ENCODE measurements around the gene UNC5B.

DNA sequence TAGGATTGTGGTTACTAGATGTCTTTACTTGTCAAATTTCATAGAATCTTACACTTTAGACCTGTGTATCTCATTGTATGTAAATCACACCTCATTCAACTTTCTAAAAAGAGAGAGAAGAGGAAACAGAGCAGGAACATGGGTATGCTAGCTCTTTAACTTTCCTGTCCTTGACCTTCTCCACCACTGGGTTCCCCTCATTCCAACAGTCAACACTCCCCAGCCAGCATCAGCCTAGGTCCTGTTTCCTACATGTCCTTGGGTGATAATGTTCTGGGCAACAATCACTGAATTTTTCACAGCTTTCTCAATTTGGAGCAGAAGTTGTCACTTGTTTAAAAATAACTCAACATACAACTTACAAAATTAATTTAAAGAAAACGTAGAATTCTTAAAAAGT, 9.2 kb upstream of the UNC5B start:
- TF ChIP-seq, protein P1, sequence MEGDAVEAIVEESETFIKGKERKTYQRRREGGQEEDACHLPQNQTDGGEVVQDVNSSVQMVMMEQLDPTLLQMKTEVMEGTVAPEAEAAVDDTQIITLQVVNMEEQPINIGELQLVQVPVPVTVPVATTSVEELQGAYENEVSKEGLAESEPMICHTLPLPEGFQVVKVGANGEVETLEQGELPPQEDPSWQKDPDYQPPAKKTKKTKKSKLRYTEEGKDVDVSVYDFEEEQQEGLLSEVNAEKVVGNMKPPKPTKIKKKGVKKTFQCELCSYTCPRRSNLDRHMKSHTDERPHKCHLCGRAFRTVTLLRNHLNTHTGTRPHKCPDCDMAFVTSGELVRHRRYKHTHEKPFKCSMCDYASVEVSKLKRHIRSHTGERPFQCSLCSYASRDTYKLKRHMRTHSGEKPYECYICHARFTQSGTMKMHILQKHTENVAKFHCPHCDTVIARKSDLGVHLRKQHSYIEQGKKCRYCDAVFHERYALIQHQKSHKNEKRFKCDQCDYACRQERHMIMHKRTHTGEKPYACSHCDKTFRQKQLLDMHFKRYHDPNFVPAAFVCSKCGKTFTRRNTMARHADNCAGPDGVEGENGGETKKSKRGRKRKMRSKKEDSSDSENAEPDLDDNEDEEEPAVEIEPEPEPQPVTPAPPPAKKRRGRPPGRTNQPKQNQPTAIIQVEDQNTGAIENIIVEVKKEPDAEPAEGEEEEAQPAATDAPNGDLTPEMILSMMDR (conservative IDR thresholded peaks at IDR 0.05; ENCODE audit: low read depth, low read length), result no peak
- TF ChIP-seq EZH2 (IDR thresholded peaks at IDR 0.05; ENCODE audit: borderline replicate concordance, low read depth, low read length, poor library complexity, severe bottlenecking), result no peak

All from A673 (cell line).